Fibroblast of skin of left quadriceps (primary cell): ENCODE results near the gene GRPEL2.

Source experiments
- DNase-seq, 2 experiments: peaks; one replicate each; pipeline ENCODE4 v3.0.0-alpha.2; 2013; ENCODE audit warnings: low read depth in 2 of 2

GRPEL2 gene

DNA sequence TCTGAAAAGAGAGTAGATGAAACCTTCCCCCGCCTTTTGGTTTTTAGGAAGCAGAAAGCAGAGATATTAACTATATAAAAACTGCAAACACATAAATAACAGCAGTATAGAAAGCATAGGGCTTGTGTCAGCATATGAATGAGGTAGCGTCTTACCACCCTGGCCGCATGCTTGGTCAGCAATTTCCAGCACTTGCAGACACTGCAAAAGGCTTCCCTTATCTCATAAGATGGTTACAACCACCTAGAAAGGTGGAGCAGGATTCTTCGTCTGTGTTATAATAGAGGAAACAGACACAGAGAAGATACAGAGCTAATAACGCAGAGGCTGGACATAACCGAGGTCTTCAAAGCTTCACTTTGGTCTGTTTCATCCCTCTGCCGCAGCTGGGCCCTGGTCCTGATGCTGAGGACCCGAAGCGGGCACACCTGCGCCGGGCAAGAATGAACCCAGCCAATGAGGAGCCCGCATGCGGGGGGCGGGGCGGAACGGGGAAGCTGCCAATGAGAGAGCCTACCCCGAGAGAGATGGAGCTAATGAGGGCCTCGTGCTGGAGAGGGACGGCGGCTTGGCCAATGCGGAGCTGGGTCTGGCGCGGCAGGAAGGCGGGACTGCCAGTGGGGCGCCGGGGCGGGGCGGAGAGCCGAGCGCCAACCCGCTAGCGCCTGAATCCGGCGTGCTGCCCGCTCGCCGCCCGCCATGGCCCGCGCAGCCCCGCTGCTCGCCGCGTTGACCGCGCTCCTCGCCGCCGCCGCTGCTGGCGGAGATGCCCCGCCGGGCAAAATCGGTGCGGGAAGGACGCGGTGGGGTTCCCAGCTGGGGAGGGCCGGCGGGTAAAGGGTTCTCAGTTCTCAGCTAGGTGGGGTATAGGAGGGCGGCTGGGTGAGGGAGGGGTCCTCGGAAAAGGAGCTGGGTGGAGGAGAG is 12.3 kb downstream of the GRPEL2 start, which contains the start of gene PCYOX1L:
Gene PCYOX1L (plus strand): TSS at position 677 of the 924 bp plus-strand sequence. CDS start 23 bp downstream, at position 700.
- peak; percentile 82 to 84 for DNase-seq

DNA sequence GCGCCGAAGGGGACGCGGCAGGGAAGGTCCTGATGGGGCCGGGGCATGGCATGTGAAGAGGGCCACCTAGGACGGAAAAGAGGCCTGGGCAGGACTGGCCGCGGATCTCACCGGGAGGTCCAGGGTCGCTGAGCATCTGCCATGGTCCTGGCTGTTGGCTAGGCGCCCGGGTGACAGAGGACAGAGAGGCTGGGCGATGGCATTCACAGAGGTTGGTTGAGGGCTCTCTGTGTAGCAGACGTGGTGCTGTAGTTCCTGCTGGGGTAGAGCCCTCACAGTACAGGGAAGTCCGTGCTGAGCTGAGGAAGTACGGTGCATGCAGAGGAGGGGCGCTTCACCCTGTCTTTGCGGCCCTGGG is 13.0 kb downstream of the GRPEL2 start:
- no peak for DNase-seq

DNA sequence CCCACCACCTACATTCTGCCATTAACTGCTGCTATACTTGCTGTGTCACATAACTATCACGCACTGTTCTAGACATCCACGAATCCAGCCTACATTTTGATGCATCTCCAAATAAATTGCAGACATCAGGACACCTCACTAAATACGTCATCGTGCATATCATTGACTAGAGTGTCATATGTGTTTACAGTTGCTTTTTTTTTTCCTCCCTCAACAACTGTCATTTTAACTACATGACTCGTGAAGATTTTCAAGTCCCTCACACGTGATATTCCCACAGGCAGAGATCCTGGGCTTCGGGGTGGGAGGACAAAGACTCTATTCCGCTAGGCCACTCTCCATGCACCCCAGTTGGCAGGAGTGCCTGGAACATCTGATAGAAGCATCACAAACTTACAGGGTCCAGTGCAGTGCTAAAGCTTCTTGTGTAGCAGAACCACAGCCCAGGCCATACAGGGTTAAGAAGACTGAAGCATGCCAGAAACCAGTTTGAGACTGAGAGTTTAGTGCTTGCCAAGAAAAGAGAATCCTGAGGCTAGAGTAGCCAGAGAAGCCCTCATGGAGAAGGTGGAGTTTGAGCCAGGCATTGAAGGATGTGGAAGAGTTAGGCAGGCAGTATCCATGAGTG is 13.7 kb downstream of the GRPEL2 start:
- DNase-seq: no peak

DNA sequence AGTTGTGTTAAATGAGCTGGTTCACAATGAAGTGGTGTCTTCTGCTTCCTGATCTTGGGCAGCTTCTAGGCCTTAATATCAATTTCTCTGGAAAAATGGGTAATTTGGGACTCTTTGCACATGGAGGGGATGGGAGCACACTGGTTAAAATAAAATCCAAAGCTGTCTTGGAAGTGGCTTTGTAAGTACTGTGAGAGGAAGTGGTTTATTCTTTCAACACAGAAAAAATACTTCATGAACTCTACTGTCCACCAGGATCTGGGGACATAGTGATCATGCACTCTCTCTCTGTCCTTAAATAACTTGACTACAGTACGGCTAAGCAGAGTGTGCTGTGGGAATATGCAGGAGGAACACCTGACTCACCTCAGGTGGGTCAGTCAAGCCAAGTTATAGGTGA is 15.0 kb downstream of the GRPEL2 start:
- DNase-seq: no peak

DNA sequence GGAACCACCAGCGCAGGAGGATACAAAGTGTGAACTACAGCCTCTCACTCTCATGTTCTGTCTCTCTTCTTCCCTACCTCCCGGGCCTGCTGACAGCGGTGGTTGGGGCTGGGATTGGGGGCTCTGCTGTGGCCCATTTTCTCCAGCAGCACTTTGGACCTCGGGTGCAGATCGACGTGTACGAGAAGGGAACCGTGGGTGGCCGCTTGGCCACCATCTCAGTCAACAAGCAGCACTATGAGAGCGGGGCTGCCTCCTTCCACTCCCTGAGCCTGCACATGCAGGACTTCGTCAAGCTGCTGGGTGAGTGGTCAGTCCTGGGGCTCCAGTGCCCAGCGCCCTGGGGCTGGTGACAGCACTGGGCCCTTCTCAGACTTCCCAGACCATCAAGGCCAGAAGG is 17.2 kb downstream of the GRPEL2 start:
- no peak for DNase-seq

DNA sequence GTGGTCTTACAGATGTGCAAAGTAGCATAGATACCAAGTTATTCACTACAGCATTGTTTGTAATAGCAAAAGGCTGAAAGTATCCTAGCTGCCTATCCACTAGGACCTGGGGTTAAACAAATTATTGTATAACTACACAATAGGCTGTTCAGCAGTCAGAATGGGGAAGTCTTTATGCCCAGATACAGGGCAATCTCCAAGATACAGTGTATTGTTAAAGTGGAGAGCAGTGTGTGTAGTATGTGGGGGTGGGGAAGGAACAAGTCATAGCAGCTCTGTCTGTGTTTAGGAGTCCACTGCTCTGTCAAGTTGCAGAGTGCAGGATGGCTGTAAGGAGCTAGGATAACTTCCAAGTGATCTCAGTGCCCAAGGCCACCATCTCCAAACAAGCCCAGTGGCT is 18.1 kb downstream of the GRPEL2 start:
- DNase-seq: no peak

DNA sequence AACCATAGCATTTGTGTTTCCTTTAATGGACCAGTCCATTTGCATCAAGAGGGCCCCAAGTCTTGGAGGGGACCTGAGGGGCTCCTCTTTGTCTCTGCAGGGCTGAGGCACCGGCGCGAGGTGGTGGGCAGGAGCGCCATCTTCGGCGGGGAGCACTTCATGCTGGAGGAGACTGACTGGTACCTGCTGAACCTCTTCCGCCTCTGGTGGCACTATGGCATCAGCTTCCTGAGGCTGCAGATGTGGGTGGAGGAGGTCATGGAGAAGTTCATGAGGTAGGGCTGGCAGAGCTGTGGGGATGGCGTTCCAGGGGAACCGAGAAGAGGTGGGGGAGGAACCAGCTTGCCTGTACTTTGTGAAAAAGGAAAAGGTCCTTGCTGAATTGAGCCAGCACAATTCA is 18.6 kb downstream of the GRPEL2 start:
- DNase-seq: no peak

DNA sequence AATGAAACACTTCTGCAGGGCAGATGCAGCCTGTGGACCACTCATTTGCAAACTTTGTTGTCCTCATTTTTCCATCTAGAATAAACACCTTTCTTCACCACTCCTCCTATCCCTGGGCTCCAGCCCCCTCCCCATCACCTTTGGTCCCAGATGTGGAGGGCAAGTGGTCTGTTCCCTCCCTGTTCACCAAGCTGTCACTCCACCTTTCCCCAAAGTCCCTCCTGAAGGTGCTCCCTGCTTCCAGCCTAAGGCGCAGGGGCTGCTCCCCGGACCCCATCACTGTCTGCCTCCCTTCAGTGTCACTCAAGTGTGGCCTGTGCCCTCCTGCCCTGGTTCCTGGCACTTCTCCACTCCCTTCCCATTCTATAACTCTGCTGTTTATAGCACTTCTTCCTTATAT is 19.4 kb downstream of the GRPEL2 start:
- no peak for DNase-seq

DNA sequence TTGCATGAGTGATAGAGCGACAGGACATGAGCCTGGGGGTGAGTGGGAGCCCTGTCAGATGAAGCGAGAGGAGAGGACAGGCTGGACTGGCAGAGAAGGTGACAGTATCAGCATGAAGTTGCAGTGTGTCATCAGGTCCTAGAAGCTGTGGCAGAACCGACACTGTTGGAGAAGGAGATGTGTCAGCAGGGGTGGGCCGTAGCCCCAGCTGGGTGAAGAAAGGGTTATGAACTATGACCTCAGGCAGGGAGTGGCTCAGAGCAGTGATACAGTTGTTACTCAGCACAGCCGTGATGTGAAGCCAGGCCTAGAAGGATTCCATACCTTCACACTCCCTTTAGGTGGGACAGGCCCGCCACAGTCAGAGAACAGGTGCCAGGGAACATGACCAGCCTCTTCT is 20.1 kb downstream of the GRPEL2 start:
- DNase-seq: no peak

DNA sequence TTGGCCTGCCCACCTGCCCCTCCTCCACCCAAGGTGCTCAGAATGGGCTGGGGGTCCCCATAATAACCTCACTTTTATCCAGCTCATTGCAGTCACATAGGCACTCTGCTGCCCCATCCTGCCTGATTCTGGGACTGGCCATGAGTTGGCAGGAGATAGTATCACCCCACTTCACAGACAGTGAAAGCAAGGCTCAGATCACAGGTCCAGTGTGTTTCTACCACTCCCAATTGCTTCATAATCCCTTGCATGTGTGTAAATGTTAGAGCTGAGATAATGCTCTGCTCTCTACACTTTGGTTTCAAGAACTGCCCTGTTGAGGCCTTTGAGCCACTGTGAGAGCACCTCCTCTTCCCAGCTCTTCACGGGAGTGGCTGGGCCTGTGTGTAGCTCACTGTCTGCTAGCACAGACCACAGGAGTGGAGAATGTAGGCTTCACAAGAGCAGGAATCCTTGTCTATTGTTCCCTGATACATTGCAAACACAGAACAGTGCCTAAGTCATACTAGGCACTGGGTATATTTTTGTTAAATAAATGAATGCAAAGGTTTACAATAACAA is 20.9 kb downstream of the GRPEL2 start:
- DNase-seq: no peak

DNA sequence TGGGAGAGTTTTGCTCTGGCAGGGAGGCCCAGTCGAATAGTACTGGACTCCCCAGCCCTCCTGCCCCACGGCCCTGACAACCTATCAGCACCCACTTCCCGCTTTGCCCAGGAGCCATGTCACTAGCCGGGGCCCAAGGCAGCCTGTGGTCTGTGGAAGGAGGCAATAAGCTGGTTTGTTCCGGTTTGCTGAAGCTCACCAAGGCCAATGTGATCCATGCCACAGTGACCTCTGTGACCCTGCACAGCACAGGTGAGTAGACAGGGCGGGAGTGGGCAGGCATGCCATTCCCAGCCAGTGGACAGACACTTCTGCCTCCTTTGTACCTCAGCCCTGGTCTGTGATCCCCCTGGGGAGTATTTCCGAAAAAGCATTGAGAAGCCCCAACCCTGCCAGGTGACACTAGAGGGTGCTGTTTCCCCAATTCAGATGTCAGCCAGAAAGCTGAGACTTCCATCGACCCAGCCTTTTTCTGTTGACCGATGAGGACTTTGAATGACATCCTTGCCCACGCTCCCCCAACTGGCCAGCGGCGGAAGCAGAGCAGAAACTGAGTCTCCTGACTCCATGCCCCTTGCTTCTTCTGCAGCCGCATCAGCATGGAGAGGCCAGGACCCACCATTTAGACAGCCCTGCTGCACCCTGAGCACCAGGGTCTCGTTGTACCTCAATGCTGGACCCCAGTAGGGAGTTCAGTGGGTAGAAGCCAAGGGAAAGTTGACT is 22.1 kb downstream of the GRPEL2 start:
- peak; percentile 40 to 42 for DNase-seq

DNA sequence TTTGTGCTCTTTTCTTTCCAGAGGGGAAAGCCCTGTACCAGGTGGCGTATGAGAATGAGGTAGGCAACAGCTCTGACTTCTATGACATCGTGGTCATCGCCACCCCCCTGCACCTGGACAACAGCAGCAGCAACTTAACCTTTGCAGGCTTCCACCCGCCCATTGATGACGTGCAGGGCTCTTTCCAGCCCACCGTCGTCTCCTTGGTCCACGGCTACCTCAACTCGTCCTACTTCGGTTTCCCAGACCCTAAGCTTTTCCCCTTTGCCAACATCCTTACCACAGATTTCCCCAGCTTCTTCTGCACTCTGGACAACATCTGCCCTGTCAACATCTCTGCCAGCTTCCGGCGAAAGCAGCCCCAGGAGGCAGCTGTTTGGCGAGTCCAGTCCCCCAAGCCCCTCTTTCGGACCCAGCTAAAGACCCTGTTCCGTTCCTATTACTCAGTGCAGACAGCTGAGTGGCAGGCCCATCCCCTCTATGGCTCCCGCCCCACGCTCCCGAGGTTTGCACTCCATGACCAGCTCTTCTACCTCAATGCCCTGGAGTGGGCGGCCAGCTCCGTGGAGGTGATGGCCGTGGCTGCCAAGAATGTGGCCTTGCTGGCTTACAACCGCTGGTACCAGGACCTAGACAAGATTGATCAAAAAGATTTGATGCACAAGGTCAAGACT is 22.8 kb downstream of the GRPEL2 start:
- DNase-seq: no peak

DNA sequence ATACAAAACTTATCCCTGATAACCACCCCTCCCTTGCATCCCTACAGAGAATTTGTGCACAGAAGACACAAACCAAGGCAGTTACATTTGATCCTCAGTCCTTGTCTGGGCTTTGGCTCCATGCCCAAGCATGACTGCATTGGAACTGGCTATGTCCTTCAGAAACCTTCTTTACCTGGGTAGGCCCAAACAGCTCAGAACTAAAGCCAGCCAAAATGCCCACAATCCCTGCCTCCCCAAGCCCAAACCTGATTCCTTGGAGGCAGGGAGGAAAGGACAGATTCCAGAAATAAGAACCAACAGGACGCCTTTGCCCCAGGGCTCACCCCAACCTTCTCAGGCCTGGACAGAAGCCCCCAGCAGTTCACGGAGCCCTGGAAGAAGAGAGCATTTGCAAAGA is 25.6 kb downstream of the GRPEL2 start:
- DNase-seq: no peak

DNA sequence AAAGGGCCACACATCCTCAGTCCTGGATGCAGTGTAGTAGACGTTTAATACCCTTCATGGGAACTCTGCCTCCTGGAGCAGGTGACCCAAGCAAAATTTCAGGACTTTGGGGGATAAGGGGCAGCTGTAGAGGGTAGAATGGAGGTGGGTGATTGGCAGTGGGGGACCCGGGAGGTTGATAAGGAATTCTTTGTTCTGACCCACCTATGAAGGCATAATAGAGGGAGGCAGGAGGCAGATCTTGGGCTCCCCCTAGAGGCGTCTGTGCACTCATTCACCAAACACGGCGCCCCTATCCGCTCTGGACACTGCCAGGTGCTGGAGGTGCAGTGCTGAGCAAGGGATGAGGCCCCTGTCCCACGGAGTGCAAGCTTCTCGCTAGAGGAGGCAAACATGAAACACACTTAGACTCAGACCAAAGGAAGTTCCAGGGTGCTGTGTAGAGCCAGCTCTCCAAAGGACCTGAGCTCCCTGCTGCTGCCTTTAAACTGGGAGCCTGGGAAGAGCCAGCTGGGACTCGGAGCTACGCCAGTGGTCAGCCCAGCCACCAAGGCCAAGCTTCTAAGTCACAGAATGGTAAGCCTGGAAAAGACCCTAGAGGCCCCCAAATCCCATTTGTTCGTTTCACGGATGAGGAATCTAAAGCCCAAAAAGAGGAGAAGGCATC is 26.1 kb downstream of the GRPEL2 start:
- DNase-seq: no peak

DNA sequence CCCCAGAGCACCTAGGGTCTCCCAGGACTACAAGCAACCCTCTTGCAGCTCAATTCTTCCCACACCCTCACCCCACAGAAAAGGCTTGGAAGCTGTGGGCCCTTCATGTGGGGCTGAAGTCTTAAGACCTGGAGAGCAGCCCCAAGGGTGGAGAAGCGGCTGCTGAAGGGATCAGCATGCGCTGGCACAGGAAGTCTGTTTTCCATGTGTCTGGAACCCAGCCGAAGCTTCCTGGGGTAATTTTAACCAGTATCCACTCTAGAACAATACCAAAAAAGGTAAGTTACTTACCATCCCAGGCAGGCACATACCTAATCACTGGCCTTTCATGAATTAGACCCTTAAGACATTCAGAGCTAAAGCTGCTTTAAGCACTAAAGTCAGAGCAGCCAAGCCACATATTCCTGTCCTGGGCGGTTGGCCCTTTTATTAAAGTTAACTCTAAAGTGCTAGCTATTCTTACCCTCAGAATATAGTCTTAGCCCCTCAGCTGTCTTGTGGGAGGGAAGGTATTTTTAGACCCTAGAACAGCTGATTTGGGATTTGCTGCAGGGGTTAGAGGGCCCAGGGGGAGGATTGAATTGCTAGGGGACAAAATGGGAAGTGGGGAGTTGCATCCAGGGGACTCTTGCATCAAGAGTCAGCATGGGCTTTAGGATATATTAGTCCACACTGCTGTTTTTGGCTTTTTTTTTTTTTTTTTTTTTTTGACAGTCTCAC is 26.9 kb downstream of the GRPEL2 start:
- no peak for DNase-seq

DNA sequence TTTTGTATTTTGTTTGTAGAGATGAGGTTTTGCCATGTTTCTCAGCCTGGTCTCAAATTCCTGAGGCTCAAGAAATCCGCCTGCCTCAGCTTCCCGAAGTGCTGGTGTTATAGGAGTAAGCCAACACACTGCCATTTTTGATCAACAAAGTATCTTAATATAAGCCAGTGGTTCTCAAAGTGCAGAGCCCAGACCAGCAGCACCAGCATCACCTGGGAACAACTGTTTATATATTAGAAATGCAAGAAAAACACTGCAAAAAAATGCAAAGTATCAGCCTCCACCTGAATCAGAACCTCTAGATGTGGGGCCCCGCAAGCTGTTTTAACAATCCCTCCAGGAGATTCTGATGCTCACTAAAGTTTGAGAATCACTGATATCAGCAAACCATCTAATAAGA is 27.6 kb downstream of the GRPEL2 start:
- DNase-seq: no peak

DNA sequence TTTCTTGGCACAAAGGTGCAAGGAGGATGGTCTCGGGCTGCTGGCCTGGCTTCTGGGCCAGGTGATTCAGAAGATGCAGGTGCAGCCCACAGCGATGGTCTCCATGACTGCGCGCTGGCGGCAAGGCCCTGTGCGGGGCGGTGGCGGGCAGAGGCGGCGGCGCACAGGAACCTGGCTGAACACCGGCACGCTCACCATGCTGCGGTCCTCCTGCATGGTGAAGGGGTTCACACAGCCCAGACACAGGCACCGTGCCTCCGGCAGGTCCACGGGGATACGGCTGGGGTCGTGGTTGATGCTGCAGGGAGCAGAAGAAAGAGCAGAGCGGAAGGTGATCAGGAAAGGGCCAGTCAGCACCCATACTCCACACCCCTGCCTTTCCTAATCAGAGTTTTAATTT is 29.0 kb downstream of the GRPEL2 start:
- DNase-seq: no peak

DNA sequence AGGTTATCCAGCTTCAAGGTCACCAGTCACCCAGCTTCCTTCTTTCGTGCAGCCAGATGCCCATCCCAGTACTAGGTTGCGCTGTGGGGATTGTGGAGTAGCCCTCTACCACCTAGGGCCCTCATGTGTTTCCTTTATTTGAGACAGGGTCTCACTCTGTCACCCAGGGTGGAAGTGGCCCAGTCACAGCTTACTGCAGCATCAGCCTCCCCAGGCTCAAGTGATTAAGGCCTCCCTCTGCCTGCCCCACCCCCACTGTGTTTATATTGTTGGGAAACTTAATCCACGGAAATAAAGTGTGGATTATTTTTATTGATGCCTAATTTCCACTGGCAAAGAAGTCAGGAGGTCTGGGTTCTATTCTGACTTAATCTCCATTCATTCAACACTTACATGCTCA is 29.5 kb downstream of the GRPEL2 start:
- no peak for DNase-seq

DNA sequence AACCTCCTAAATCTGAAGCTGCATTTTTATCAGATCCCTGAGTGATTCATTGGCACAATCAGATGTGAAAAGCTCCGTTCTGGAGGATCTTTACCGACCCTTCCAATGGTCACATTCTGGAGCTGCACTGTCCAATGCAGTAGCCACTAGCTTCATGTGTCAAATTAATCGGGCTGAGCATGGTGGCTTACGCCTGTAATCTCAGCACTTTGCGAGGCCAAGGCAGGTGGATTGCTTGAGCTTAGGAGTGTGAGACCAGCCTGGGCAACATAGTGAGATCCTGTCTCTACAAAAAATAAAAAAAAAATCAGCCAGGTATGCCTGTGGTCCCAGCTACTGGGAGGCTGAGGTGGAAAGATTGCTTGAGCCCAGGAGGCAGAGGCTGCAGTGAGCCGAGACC is 30.1 kb downstream of the GRPEL2 start:
- DNase-seq: no peak

DNA sequence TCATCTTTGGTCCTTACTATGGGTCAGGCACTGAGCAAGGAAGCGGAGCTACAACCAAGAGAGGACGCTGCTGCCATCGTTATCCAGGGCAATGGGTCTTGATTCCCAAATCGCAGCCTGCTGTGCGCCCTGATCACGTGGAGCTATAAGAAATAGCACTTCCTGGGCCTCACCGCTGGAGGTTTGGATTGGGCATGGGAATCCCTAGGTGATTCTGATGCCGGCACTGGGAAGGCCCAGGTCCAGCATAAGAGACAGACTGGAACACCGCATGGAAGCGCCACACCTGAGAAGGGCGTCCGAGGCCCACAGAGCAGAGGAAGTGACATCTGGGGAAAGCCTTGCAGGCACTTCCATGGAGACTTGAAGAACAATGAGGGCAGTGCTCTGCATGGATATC is 30.8 kb downstream of the GRPEL2 start:
- no peak for DNase-seq
